Mesodermal cell (in vitro differentiated cells): Measurements from ENCODE around the gene FDCSP.
"Not testable (repeated sequence)": the region's sequence is repeated elsewhere in the genome, so short reads cannot be mapped to it uniquely, and the experiment has no call there.

ENCODE experiments used
- H3K27ac ChIP-seq: 2 replicates; pipeline ENCODE4 v1.7.0; 2013; ENCODE audit warnings: mild to moderate bottlenecking, low read depth, low read length, moderate library complexity; ENCODE audit not compliant: severe bottlenecking
- H3K36me3 ChIP-seq: 2 replicates; pipeline ENCODE4 v1.7.1; 2013; ENCODE audit warnings: mild to moderate bottlenecking, low read length, moderate library complexity; ENCODE audit not compliant: control insufficient read depth, insufficient read depth
- H3K4me1 ChIP-seq: one replicate; pipeline ENCODE4 v1.7.1; 2013; ENCODE audit warnings: mild to moderate bottlenecking, low read length; ENCODE audit not compliant: insufficient read depth, control insufficient read depth, poor library complexity, severe bottlenecking
- H3K4me3 ChIP-seq: 2 replicates; pipeline ENCODE4 v1.7.0; 2013; ENCODE audit warnings: low read length, control low read depth, mild to moderate bottlenecking; ENCODE audit not compliant: insufficient read depth, poor library complexity, severe bottlenecking; ENCODE audit errors: extremely low read depth
- H3K9me3 ChIP-seq: 2 replicates; pipeline ENCODE4 v1.7.1; 2013; ENCODE audit warnings: mild to moderate bottlenecking, low read length, moderate library complexity; ENCODE audit not compliant: control insufficient read depth
- WGBS, 2 experiments: methylation state at CpG; one replicate each; pipeline ENCODE4 v1.1.5; 2013; ENCODE audit warnings: missing lambda C conversion rate in 2 of 2; ENCODE audit not compliant: insufficient coverage in 2 of 2; 5-methylcytosine and 5-hydroxymethylcytosine counted together

The FDCSP gene

GRCh38 chr4:70192895-70193294 is 33.0 kb upstream of the FDCSP start:
- Histone ChIP-seq H3K4me3 (no peak overlapping the region), H3K9me3 (no peaks in the 10 kb centered on the region), H3K27ac (no peak overlapping the region), H3K36me3 (no peaks in the 10 kb centered on the region), H3K4me1 (no peaks in the 10 kb centered on the region)
- WGBS, 2 experiments, result no CpG with 5 or more reads among the region's 2 CpGs

GRCh38 chr4:70195425-70195824 is 30.5 kb upstream of the FDCSP start, which contains the start of gene ODAM:
ODAM (plus strand) TSS chr4:70195725; CDS start chr4:70196544, 819 bp downstream.
- WGBS, 2 experiments, result 83 to 100% methylated on average over 1 of the region's 1 CpG
- Histone ChIP-seq H3K9me3 (no peaks in the 10 kb centered on the region), H3K4me1 (peaks cover 4% of the 10 kb centered on the region), H3K36me3 (no peaks in the 10 kb centered on the region), H3K4me3 (no peak within 1 kb of the TSS), H3K27ac (no peak within 1 kb of the TSS)

GRCh38 chr4:70196857-70197256 is 29.1 kb upstream of the FDCSP start:
- no peak overlapping the region for H3K4me3 ChIP-seq
- WGBS, 2 experiments, result no CpG with 5 or more reads among the region's 2 CpGs
- H3K36me3 ChIP-seq, result no peaks in the 10 kb centered on the region
- H3K27ac ChIP-seq, result no peak overlapping the region
- no peaks in the 10 kb centered on the region for H3K9me3 ChIP-seq
- peaks cover 4% of the 10 kb centered on the region for H3K4me1 ChIP-seq

- WGBS, 2 experiments, result no CpG with 5 or more reads among the region's 2 CpGs
- Histone ChIP-seq H3K36me3 (no peaks in the 10 kb centered on the region), H3K4me1 (peaks cover 4% of the 10 kb centered on the region), H3K27ac (peak overlapping the region; percentile 76), H3K9me3 (no peaks in the 10 kb centered on the region), H3K4me3 (no peak overlapping the region)
These were observed 28.1 kb upstream of the FDCSP start for GRCh38 chr4:70197842-70198241.

- Histone ChIP-seq H3K27ac (no peak overlapping the region), H3K4me1 (peaks cover 2% of the 10 kb centered on the region), H3K4me3 (no peak overlapping the region), H3K36me3 (no peaks in the 10 kb centered on the region), H3K9me3 (no peaks in the 10 kb centered on the region)
- whole genome bisulfite sequencing, 2 experiments, result no CpG with 5 or more reads among the region's 1 CpG
These were observed 22.3 kb upstream of the FDCSP start for GRCh38 chr4:70203601-70204000.

GRCh38 chr4:70212752-70213151 is 13.2 kb upstream of the FDCSP start:
- not testable (repeated sequence) for H3K9me3 ChIP-seq, H3K36me3 ChIP-seq, H3K27ac ChIP-seq, H3K4me3 ChIP-seq, H3K4me1 ChIP-seq
- WGBS, 2 experiments, result 79 to 83% methylated on average over 2 to 4 of the region's 4 CpGs

GRCh38 chr4:70216109-70216508 is 9.8 kb upstream of the FDCSP start:
- H3K4me3 ChIP-seq, H3K27ac ChIP-seq, H3K36me3 ChIP-seq, H3K4me1 ChIP-seq, H3K9me3 ChIP-seq: not testable (repeated sequence)

GRCh38 chr4:70216550-70216949 is 9.4 kb upstream of the FDCSP start:
- not testable (repeated sequence) for H3K4me3 ChIP-seq, H3K4me1 ChIP-seq, H3K9me3 ChIP-seq, H3K36me3 ChIP-seq, H3K27ac ChIP-seq
- WGBS, 2 experiments, result no CpG with 5 or more reads among the region's 1 CpG

GRCh38 chr4:70221389-70221788 is 4.5 kb upstream of the FDCSP start:
- WGBS, 2 experiments, result no CpG with 5 or more reads among the region's 3 CpGs
- not testable (repeated sequence) for H3K4me3 ChIP-seq, H3K27ac ChIP-seq, H3K36me3 ChIP-seq, H3K4me1 ChIP-seq, H3K9me3 ChIP-seq

GRCh38 chr4:70221818-70222217 is 4.1 kb upstream of the FDCSP start:
- H3K4me3 ChIP-seq, H3K27ac ChIP-seq, H3K4me1 ChIP-seq, H3K36me3 ChIP-seq, H3K9me3 ChIP-seq: not testable (repeated sequence)

- Histone ChIP-seq H3K4me1 (peaks cover 18% of the 10 kb centered on the region), H3K4me3 (no peak overlapping the region), H3K36me3 (no peaks in the 10 kb centered on the region), H3K27ac (no peak overlapping the region), H3K9me3 (no peaks in the 10 kb centered on the region)
- WGBS, 2 experiments, result no CpG with 5 or more reads among the region's 1 CpG
These were observed 10.2 kb downstream of the FDCSP start for GRCh38 chr4:70236125-70236524.
